HepG2 (cell line): ENCODE measurements around the gene ZFAND2B. TPM values are rescaled to one million over a fixed set of nuclear protein-coding genes. Genes with fewer than 3 reads are reported as not detected.
A peak's percentile ranks its signal among the peaks of the same experiment; 100 is the strongest.

Source experiments
- CCDC6 ChIP-seq: sonication (generic); formaldehyde crosslinking; IDR thresholded peaks from 2 replicates; pipeline ENCODE4 v1.8.1; 2022; ENCODE audit warnings: mild to moderate bottlenecking, missing genetic modification reagents, moderate library complexity
- CENPX ChIP-seq: sonication (generic); formaldehyde crosslinking; IDR thresholded peaks from 2 replicates; pipeline ENCODE4 v1.9.0; 2021; ENCODE audit warnings: mild to moderate bottlenecking, missing genetic modification reagents, moderate library complexity
- ELF3 ChIP-seq: IDR thresholded peaks from 2 replicates; pipeline ENCODE4 v1.6.1; 2016; ENCODE audit warnings: missing genetic modification reagents, missing compliant biosample characterization
- HINFP ChIP-seq: sonication (generic); formaldehyde crosslinking; IDR thresholded peaks from 2 replicates; pipeline ENCODE4 v1.4.0; 2020; ENCODE audit warnings: low read depth, mild to moderate bottlenecking, missing genetic modification reagents
- HOXA9 ChIP-seq: sonication (generic); formaldehyde crosslinking; IDR thresholded peaks from 2 replicates; pipeline ENCODE4 v1.8.1; 2022; ENCODE audit warnings: missing genetic modification reagents, mild to moderate bottlenecking, moderate library complexity, borderline replicate concordance
- ISL2 ChIP-seq: sonication (generic); formaldehyde crosslinking; IDR thresholded peaks from 2 replicates; pipeline ENCODE4 v1.5.0; 2020; ENCODE audit warnings: missing genetic modification reagents
- KAT2B ChIP-seq: fragments of 150-350 bp; IDR thresholded peaks from 2 replicates; pipeline ENCODE4 v1.6.1; 2014; ENCODE audit warnings: low read depth, low read length, borderline replicate concordance
- KMT2B ChIP-seq: IDR thresholded peaks from 2 replicates; pipeline ENCODE4 v1.6.1; 2016; ENCODE audit warnings: missing genetic modification reagents, missing compliant biosample characterization
- RARG ChIP-seq: sonication (generic); formaldehyde crosslinking; IDR thresholded peaks from 2 replicates; pipeline ENCODE4 v1.4.0; 2020; ENCODE audit warnings: low read depth, mild to moderate bottlenecking, missing genetic modification reagents
- RELA ChIP-seq: sonication (generic); formaldehyde crosslinking; IDR thresholded peaks from 2 replicates; pipeline ENCODE4 v1.4.0; 2020; ENCODE audit warnings: missing genetic modification reagents
- RFX1 ChIP-seq: fragments of 450-650 bp; IDR thresholded peaks from 2 replicates; pipeline ENCODE4 v1.6.1; 2017
- SRF ChIP-seq: IDR thresholded peaks from 2 replicates; pipeline ENCODE4 v1.6.1; 2011; ENCODE audit warnings: mild to moderate bottlenecking, low read depth, low read length, moderate library complexity
- YEATS4 ChIP-seq: sonication (generic); formaldehyde crosslinking; IDR thresholded peaks from 2 replicates; pipeline ENCODE4 v1.4.0; 2020; ENCODE audit warnings: missing genetic modification reagents, borderline replicate concordance
- ZFYVE20 ChIP-seq: sonication (generic); formaldehyde crosslinking; IDR thresholded peaks from 2 replicates; pipeline ENCODE4 v1.8.0; 2023; ENCODE audit warnings: low read depth, mild to moderate bottlenecking, moderate library complexity, missing genetic modification reagents, borderline replicate concordance
- ZIK1 ChIP-seq: sonication (generic); formaldehyde crosslinking; IDR thresholded peaks from 2 replicates; pipeline ENCODE4 v1.5.0; 2020; ENCODE audit warnings: mild to moderate bottlenecking, low read depth, missing genetic modification reagents, borderline replicate concordance
- ZNF354B ChIP-seq: sonication (generic); formaldehyde crosslinking; IDR thresholded peaks from 2 replicates; pipeline ENCODE4 v1.8.0; 2022; ENCODE audit warnings: mild to moderate bottlenecking, missing genetic modification reagents
- ZNF446 ChIP-seq: sonication (generic); formaldehyde crosslinking; IDR thresholded peaks from 2 replicates; pipeline ENCODE4 v1.5.0; 2020; ENCODE audit warnings: mild to moderate bottlenecking, missing genetic modification reagents
- ZNF557 ChIP-seq: sonication (generic); formaldehyde crosslinking; IDR thresholded peaks from 2 replicates; pipeline ENCODE4 v1.4.0; 2020; ENCODE audit warnings: missing genetic modification reagents
- ZNF576 ChIP-seq: sonication (generic); formaldehyde crosslinking; IDR thresholded peaks from 2 replicates; pipeline ENCODE4 v1.4.0; 2020; ENCODE audit warnings: mild to moderate bottlenecking, missing genetic modification reagents
- ZNF672 ChIP-seq: sonication (generic); formaldehyde crosslinking; IDR thresholded peaks from 2 replicates; pipeline ENCODE4 v1.8.1; 2022; ENCODE audit warnings: missing genetic modification reagents
- ZNF691 ChIP-seq: sonication (generic); formaldehyde crosslinking; IDR thresholded peaks from 2 replicates; pipeline ENCODE4 v1.4.0; 2020; ENCODE audit warnings: missing genetic modification reagents, low read depth, mild to moderate bottlenecking, borderline replicate concordance
- ZNF710 ChIP-seq: sonication (generic); formaldehyde crosslinking; IDR thresholded peaks from 2 replicates; pipeline ENCODE4 v1.5.0; 2020; ENCODE audit warnings: mild to moderate bottlenecking, missing genetic modification reagents, borderline replicate concordance
- ZNF780A ChIP-seq: sonication (generic); formaldehyde crosslinking; IDR thresholded peaks from 2 replicates; pipeline ENCODE4 v1.8.0; 2022; ENCODE audit warnings: mild to moderate bottlenecking, missing genetic modification reagents, moderate library complexity
- ZNF784 ChIP-seq: sonication (generic); formaldehyde crosslinking; IDR thresholded peaks from 2 replicates; pipeline ENCODE4 v1.5.1; 2020; ENCODE audit warnings: missing genetic modification reagents, mild to moderate bottlenecking, borderline replicate concordance
- ZNF891 ChIP-seq: sonication (generic); formaldehyde crosslinking; IDR thresholded peaks from 2 replicates; pipeline ENCODE4 v1.5.0; 2020; ENCODE audit warnings: mild to moderate bottlenecking, missing genetic modification reagents
- polyA plus RNA-seq, 8 experiments: library from polyadenylated mRNA; depleted of rRNA in 3 of 8; stranded (reverse) in 7 of 8; unstranded in 1 of 8; fragments of >200 nt; fragmentation: Illumina TruSeq in 4 of 8; extraction: Trizol in 4 of 8; gene quantifications; 2 replicates each; pipeline versions ENCODE4 v1.2.1 to v1.2.3, GENCODE V29; 2011 to 2016; ENCODE audit warnings: low read depth in 4 of 8, missing spikeins in 1 of 8, mixed read lengths in 1 of 8; ENCODE audit not compliant: insufficient read depth in 1 of 8
- total RNA-seq, 5 experiments: library from RNA; depleted of rRNA; stranded (reverse); fragments of >200 nt; fragmentation: Illumina TruSeq; extraction: Trizol; gene quantifications; 2 replicates each; pipeline ENCODE4 v1.2.3, GENCODE V29; 2016; ENCODE audit warnings: low read depth in 1 of 5

Gene ZFAND2B
- total and polyA plus RNA-seq, 2 of the 13 experiments (the other 11 are each of a cell fraction or from before 2014, with no cell fraction given): 53.3 to 115 TPM

GRCh38 chr2:219249203-219249980, 42.8 kb downstream of the ZFAND2B start (continued):
- TF ChIP-seq ZNF784 (CRISPR knock-in tag) (0 out of 2 replicates have a peak, but pooled peaks have one; percentile 83), ZFYVE20 (CRISPR knock-in tag) (no peak), KAT2B (no peak), CCDC6 (CRISPR knock-in tag) (no peak), SRF (no peak; the same call in 1 of the 2 replicates), ISL2 (CRISPR knock-in tag) (peak; percentile 71), ZNF576 (CRISPR knock-in tag) (no peak), RARG (0 out of 2 replicates have a peak, but pooled peaks have one; percentile 24), KMT2B (CRISPR knock-in tag) (no peak), ZNF672 (CRISPR knock-in tag) (no peak), ELF3 (CRISPR knock-in tag) (peak; percentile 91), ZNF691 (CRISPR knock-in tag) (peak; percentile 43; the same call in 1 of the 2 replicates), ZNF557 (CRISPR knock-in tag) (no peak), ZNF710 (CRISPR knock-in tag) (no peak), ZNF446 (CRISPR knock-in tag) (no peak), ZNF354B (CRISPR knock-in tag) (no peak), YEATS4 (CRISPR knock-in tag) (peak; percentile 76; the same call in 1 of the 2 replicates), RELA (CRISPR knock-in tag) (peak; percentile 72; the same call in 1 of the 2 replicates), ZNF891 (CRISPR knock-in tag) (peak; percentile 88), CENPX (no peak), HOXA9 (CRISPR knock-in tag) (no peak), RFX1 (no peak), HINFP (CRISPR knock-in tag) (peak; percentile 43; the same call in 1 of the 2 replicates), ZIK1 (CRISPR knock-in tag) (peak; percentile 15; the same call in 1 of the 2 replicates), ZNF780A (CRISPR knock-in tag) (no peak; the same call in 1 of the 2 replicates)
